Uterus (tissue), 4 donors: ENCODE measurements around the gene LCN1. TPM values are rescaled to one million over a fixed set of nuclear protein-coding genes. Genes with fewer than 3 reads are reported as not detected.

ENCODE experiments used
- DNase-seq, 2 donors: peaks; one replicate each; pipeline ENCODE4 v3.0.0-alpha.2; 2019 to 2020
- H3K27ac ChIP-seq, 2 donors: fragments of 200-600 bp; sonication (generic); 1 replicate in 1 of 2; 2 replicates in 1 of 2; pipeline ENCODE4 v1.5.1; 2016 to 2018
- H3K27me3 ChIP-seq, 2 donors: fragments of 200-600 bp; sonication (generic); one replicate each; pipeline ENCODE4 v1.5.1; 2018 to 2019; ENCODE audit warnings: control low read depth in 1 of 2
- H3K36me3 ChIP-seq, 2 donors: fragments of 200-600 bp; sonication (generic); one replicate each; pipeline ENCODE4 v1.5.1; 2019; ENCODE audit warnings: control low read depth in 1 of 2
- H3K4me1 ChIP-seq, 2 donors: fragments of 200-600 bp; sonication (generic); one replicate each; pipeline ENCODE4 v1.5.1; 2018 to 2019; ENCODE audit warnings: control low read depth in 1 of 2
- H3K4me3 ChIP-seq, 2 donors: fragments of 200-600 bp; sonication (generic); 1 replicate in 1 of 2; 2 replicates in 1 of 2; pipeline ENCODE4 v1.5.1; 2018 to 2019; ENCODE audit warnings: mild to moderate bottlenecking in 1 of 2
- H3K9me3 ChIP-seq, 2 donors: fragments of 200-600 bp; sonication (generic); one replicate each; pipeline ENCODE4 v1.5.1; 2019; ENCODE audit warnings: control low read depth in 1 of 2
- POLR2A ChIP-seq, 2 donors: fragments of 450-650 bp; IDR thresholded peaks; one replicate each; pipeline ENCODE4 v1.6.1; 2016; ENCODE audit warnings: antibody characterized with exemption in 2 of 2, mild to moderate bottlenecking in 1 of 2, moderate library complexity in 1 of 2
- intact Hi-C: fragments of 100-400 bp; cut with DNase I; formaldehyde crosslinking; loops from one replicate; pipeline ENCODE4 v1.15.1; 2023; ENCODE audit warnings: low total_unique reads
- total RNA-seq, 4 donors: library from RNA; depleted of rRNA in 3 of 4; stranded (reverse); fragments of >200 nt in 3 of 4; gene quantifications; one replicate each; pipeline versions ENCODE4 v1.1.0 to v1.2.4, GENCODE V29; 2014 to 2023
- TF ChIP-seq, protein P1 (sequence below), 4 experiments: fragments of 200-600 bp in 2 of 4; fragments of 450-650 bp in 2 of 4; sonication (generic) in 2 of 4; IDR thresholded peaks; one replicate each; pipeline ENCODE4 v1.5.1; 2016 to 2019; ENCODE audit warnings: antibody characterized with exemption in 4 of 4, mild to moderate bottlenecking in 2 of 4, moderate library complexity in 1 of 4
- donor health status: DM: yes; HTN: yes; CAD: no.

LCN1 gene
- total RNA-seq, 4 donors from 2014 or later, result 2.2 TPM; not detected in 3

GRCh38 chr9:135550344-135550918 is 29.2 kb downstream of the LCN1 start:
- no peak for TF ChIP-seq POLR2A (IDR thresholded peaks at IDR 0.05)
- TF ChIP-seq, protein P1, sequence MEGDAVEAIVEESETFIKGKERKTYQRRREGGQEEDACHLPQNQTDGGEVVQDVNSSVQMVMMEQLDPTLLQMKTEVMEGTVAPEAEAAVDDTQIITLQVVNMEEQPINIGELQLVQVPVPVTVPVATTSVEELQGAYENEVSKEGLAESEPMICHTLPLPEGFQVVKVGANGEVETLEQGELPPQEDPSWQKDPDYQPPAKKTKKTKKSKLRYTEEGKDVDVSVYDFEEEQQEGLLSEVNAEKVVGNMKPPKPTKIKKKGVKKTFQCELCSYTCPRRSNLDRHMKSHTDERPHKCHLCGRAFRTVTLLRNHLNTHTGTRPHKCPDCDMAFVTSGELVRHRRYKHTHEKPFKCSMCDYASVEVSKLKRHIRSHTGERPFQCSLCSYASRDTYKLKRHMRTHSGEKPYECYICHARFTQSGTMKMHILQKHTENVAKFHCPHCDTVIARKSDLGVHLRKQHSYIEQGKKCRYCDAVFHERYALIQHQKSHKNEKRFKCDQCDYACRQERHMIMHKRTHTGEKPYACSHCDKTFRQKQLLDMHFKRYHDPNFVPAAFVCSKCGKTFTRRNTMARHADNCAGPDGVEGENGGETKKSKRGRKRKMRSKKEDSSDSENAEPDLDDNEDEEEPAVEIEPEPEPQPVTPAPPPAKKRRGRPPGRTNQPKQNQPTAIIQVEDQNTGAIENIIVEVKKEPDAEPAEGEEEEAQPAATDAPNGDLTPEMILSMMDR (IDR thresholded peaks at IDR 0.05), result no peak

GRCh38 chr9:135551031-135551430 is 29.8 kb downstream of the LCN1 start:
- H3K27me3 ChIP-seq, result no peaks in the 10 kb centered on the region
- no peaks in the 10 kb centered on the region for H3K4me1 ChIP-seq
- DNase-seq, result no peak
- intact Hi-C loops, result no loop called here
- no peak overlapping the region for H3K27ac ChIP-seq
- H3K9me3 ChIP-seq, result no peaks in the 10 kb centered on the region
- H3K36me3 ChIP-seq, result no peaks in the 10 kb centered on the region
- H3K4me3 ChIP-seq, result no peak overlapping the region
- no peak for TF ChIP-seq POLR2A (IDR thresholded peaks at IDR 0.05)
- TF ChIP-seq, protein P1 (IDR thresholded peaks at IDR 0.05), result no peak

More at GRCh38 chr9:135550344-135550918, 29.2 kb downstream of the LCN1 start:
- Histone ChIP-seq H3K27ac (no peak overlapping the region), H3K27me3 (no peaks in the 10 kb centered on the region), H3K4me3 (no peak overlapping the region), H3K36me3 (no peaks in the 10 kb centered on the region), H3K9me3 (no peaks in the 10 kb centered on the region), H3K4me1 (no peaks in the 10 kb centered on the region)
- intact Hi-C loops, result no loop called here
- no peak for DNase-seq

- Histone ChIP-seq H3K9me3 (no peaks in the 10 kb centered on the region), H3K36me3 (no peaks in the 10 kb centered on the region), H3K27me3 (no peaks in the 10 kb centered on the region), H3K27ac (no peak overlapping the region), H3K4me1 (no peaks in the 10 kb centered on the region), H3K4me3 (no peak overlapping the region)
- intact Hi-C loops, result no loop called here
- DNase-seq, result no peak
- no peak for TF ChIP-seq POLR2A (IDR thresholded peaks at IDR 0.05)
- TF ChIP-seq, protein P1 (IDR thresholded peaks at IDR 0.05), result no peak
These were observed 30.2 kb downstream of the LCN1 start for GRCh38 chr9:135551456-135551855.

DNA sequence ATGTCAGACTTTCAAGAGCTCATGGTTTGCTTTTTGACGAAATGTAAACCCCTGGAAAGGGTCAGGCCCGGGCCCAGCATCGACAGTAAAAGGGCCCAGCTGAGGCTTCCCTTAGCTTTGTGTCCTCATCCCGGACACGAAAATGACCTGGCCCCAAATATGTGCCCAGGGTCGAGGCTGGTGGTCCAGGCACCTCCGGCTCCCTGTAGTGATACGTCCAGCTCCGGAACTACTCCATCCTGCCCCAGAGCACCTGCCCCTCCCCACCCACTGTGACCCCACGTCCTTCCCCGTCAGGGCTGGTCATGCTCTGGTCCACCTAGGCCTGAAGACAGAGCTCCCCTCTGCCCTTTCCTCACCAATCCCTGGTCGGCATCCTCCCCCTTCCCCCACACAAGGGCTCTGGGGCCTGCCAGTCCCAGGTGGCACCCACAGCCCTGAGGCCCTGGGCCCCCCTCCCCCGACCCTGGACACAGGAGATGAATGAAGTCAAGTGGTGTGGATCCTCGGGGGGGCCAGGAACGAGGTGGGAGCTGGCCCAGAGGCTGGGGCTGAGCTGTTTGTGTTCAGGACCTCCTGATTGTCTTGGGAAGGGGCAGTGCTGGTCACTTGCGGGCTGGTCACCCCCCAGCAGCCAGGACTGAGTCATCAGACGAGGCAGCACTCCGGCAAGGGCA is 30.9 kb downstream of the LCN1 start:
- no peak for DNase-seq
- intact Hi-C loops, result no loop called here
- Histone ChIP-seq H3K9me3 (no peaks in the 10 kb centered on the region), H3K36me3 (no peaks in the 10 kb centered on the region), H3K4me1 (no peaks in the 10 kb centered on the region), H3K27me3 (no peaks in the 10 kb centered on the region), H3K4me3 (no peak overlapping the region), H3K27ac (no peak overlapping the region)
- TF ChIP-seq, protein P1 (IDR thresholded peaks at IDR 0.05), result no peak
- TF ChIP-seq POLR2A (IDR thresholded peaks at IDR 0.05), result no peak

DNA sequence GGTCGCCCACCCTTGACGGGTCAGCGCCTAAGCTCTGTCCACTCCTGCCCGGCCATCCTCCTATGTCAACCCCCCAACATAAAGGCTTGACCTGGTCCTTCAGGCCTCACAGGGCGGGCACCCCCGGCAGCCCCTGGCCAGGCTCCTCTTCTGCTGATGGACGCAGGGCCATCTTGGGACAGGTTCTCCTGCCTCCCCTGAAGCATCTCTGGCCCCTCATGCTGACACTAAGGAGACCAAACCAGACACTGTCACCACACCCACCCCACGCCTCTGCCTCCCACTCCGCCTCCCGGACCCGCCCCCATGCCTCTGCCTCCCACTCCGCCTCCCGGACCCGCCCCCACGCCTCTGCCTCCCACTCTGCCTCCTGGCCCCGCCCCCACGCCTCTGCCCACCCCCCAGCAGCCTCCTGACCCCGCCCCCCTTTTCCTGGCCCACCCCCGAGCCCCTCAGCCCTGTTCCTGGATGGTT is 31.5 kb downstream of the LCN1 start:
- TF ChIP-seq, protein P1 (IDR thresholded peaks at IDR 0.05), result no peak
- TF ChIP-seq POLR2A (IDR thresholded peaks at IDR 0.05), result no peak
- no peaks in the 10 kb centered on the region for H3K4me1 ChIP-seq

More for the DNA sequence above, 31.5 kb downstream of the LCN1 start:
- Histone ChIP-seq H3K27me3 (no peaks in the 10 kb centered on the region), H3K27ac (no peak overlapping the region), H3K9me3 (no peaks in the 10 kb centered on the region), H3K4me3 (no peak overlapping the region), H3K36me3 (no peaks in the 10 kb centered on the region)
- DNase-seq, result no peak
- intact Hi-C loops, result no loop called here
